GM23338 (cell line): Measurements from ENCODE around the gene CHD9. TPM values are rescaled to one million over a fixed set of nuclear protein-coding genes. Genes with fewer than 3 reads are reported as not detected.

ENCODE experiments used
- ATAC-seq: fragments of 200-7000 bp; cut with Tn5 transposase; 3 replicates; pipeline ENCODE4 v1.9.1; 2020
- DNase-seq: peaks from one replicate; pipeline ENCODE4 v3.0.0-alpha.2; 2015; ENCODE audit warnings: low spot score
- H2AFZ ChIP-seq: fragments of 200-600 bp; sonication (generic); 2 replicates; pipeline ENCODE4 v1.8.0; 2016; ENCODE audit warnings: antibody characterized with exemption, mild to moderate bottlenecking, moderate library complexity
- H3F3A ChIP-seq: fragments of 200-600 bp; sonication (generic); replicated peaks from 2 replicates; pipeline ENCODE4 v1.8.0; 2017; ENCODE audit warnings: antibody characterized with exemption, mixed run types, low read depth
- H3K27ac ChIP-seq: fragments of 200-600 bp; sonication (generic); 2 replicates; pipeline ENCODE4 v1.6.1; 2016; ENCODE audit warnings: low read depth
- H3K27me3 ChIP-seq: fragments of 200-600 bp; sonication (generic); 2 replicates; pipeline ENCODE4 v1.8.0; 2016; ENCODE audit warnings: mild to moderate bottlenecking, mixed run types, moderate library complexity; ENCODE audit not compliant: insufficient read depth
- H3K36me3 ChIP-seq: fragments of 200-600 bp; sonication (generic); 2 replicates; pipeline ENCODE4 v1.8.0; 2016; ENCODE audit warnings: mild to moderate bottlenecking; ENCODE audit not compliant: insufficient read depth
- H3K4me1 ChIP-seq: fragments of 200-600 bp; sonication (generic); 2 replicates; pipeline ENCODE4 v1.8.0; 2016; ENCODE audit warnings: mild to moderate bottlenecking, moderate library complexity; ENCODE audit not compliant: insufficient read depth
- H3K4me2 ChIP-seq: fragments of 200-600 bp; sonication (generic); 2 replicates; pipeline ENCODE4 v1.7.1; 2017; ENCODE audit warnings: mixed run types
- H3K4me3 ChIP-seq: fragments of 200-600 bp; sonication (generic); 2 replicates; pipeline ENCODE4 v1.6.1; 2016; ENCODE audit warnings: mixed run types
- H3K79me2 ChIP-seq: fragments of 200-600 bp; sonication (generic); replicated peaks from 2 replicates; pipeline ENCODE4 v1.8.0; 2017; ENCODE audit warnings: mild to moderate bottlenecking; ENCODE audit not compliant: insufficient read depth
- H3K9me2 ChIP-seq: fragments of 200-600 bp; sonication (generic); 2 replicates; pipeline ENCODE4 v1.8.0; 2017; ENCODE audit not compliant: insufficient read depth
- H4K20me1 ChIP-seq: fragments of 200-600 bp; sonication (generic); replicated peaks from 2 replicates; pipeline ENCODE4 v1.8.0; 2017; ENCODE audit warnings: mild to moderate bottlenecking; ENCODE audit not compliant: insufficient read depth
- H3K27ac Mint-ChIP-seq: 2 replicates; pipeline ENCODE4 v1.8.0; 2020; ENCODE audit warnings: inconsistent platforms, mild to moderate bottlenecking, moderate library complexity, mixed read lengths
- H3K27me3 Mint-ChIP-seq: 3 replicates; pipeline ENCODE4 v1.8.0; 2022; ENCODE audit warnings: low read depth, mild to moderate bottlenecking, moderate library complexity, mixed read lengths, inconsistent platforms; ENCODE audit not compliant: insufficient read depth, poor library complexity
- H3K36me3 Mint-ChIP-seq: 3 replicates; pipeline ENCODE4 v1.8.0; 2021; ENCODE audit warnings: low read depth, mild to moderate bottlenecking, inconsistent platforms, moderate library complexity, mixed read lengths
- H3K4me1 Mint-ChIP-seq: 3 replicates; pipeline ENCODE4 v1.8.0; 2020; ENCODE audit warnings: mild to moderate bottlenecking, inconsistent platforms, mixed read lengths
- H3K4me3 Mint-ChIP-seq: 3 replicates; pipeline ENCODE4 v1.8.0; 2021; ENCODE audit warnings: moderate library complexity, mild to moderate bottlenecking, inconsistent platforms, mixed read lengths
- H3K9me3 Mint-ChIP-seq: 3 replicates; pipeline ENCODE4 v1.8.0; 2020; ENCODE audit warnings: moderate library complexity, mild to moderate bottlenecking, inconsistent platforms, mixed read lengths
- CREB1 ChIP-seq: fragments of 250-450 bp; sonication (Bioruptor Pico); IDR thresholded peaks from 2 replicates; pipeline ENCODE4 v1.5.0; 2020; ENCODE audit warnings: low read depth, mild to moderate bottlenecking, moderate library complexity
- CTCF ChIP-seq, 2 experiments: fragments of 200-600 bp in 1 of 2; sonication (generic) in 1 of 2; conservative IDR thresholded peaks; 2 replicates each; pipeline versions ENCODE4 v1.5.1 to v1.6.1; 2016 to 2017; ENCODE audit warnings: antibody characterized with exemption in 2 of 2, low read depth in 2 of 2, mild to moderate bottlenecking in 2 of 2, moderate library complexity in 1 of 2
- EZH2phosphoT487 ChIP-seq: fragments of 200-600 bp; sonication (generic); IDR thresholded peaks from one replicate; pipeline ENCODE4 v1.8.1; 2018; ENCODE audit warnings: antibody characterized with exemption; ENCODE audit not compliant: unreplicated experiment
- NANOG ChIP-seq: IDR thresholded peaks from 2 replicates; pipeline ENCODE4 v1.6.1; 2016; ENCODE audit warnings: antibody characterized with exemption, borderline replicate concordance
- STAT1 ChIP-seq: IDR thresholded peaks from one replicate; pipeline ENCODE4 v1.6.1; 2016; ENCODE audit warnings: antibody characterized with exemption; ENCODE audit not compliant: unreplicated experiment
- ZNF114 ChIP-seq: fragments of 250-450 bp; sonication (Bioruptor Pico); IDR thresholded peaks from 2 replicates; pipeline ENCODE4 v1.5.0; 2020; ENCODE audit warnings: mild to moderate bottlenecking, moderate library complexity
- ZNF462 ChIP-seq: fragments of 250-450 bp; sonication (Bioruptor Pico); IDR thresholded peaks from 2 replicates; pipeline ENCODE4 v1.5.0; 2020; ENCODE audit warnings: mild to moderate bottlenecking, moderate library complexity
- polyA plus RNA-seq: library from polyadenylated mRNA; unstranded; fragments of >200 nt; fragmentation: Nextera tagmentation; extraction: Ambion mirVana; gene quantifications from 2 replicates; pipeline ENCODE4 v1.2.1, GENCODE V29; 2016
- total RNA-seq: library from RNA; depleted of rRNA; stranded (reverse); fragments of >200 nt; shearing (Covaris generic); gene quantifications from 2 replicates; pipeline ENCODE4 v1.2.3, GENCODE V29; 2014

Gene CHD9
- total and polyA plus RNA-seq, 2 experiments from 2014 or later = 18.8 to 46.6 TPM

GRCh38 chr16:53337294-53337693 is 282.5 kb downstream of the CHD9 start (continued):
- TF ChIP-seq ZNF462 (no peak), CTCF (conservative IDR thresholded peaks at IDR 0.05; ENCODE audit: low read depth in 2 of 2) (no peak), ZNF114 (no peak), CREB1 (CRISPR knock-in tag) (no peak), NANOG (no peak)

- Histone ChIP-seq H3K4me2 (no peak overlapping the region), H3K4me1 (no peaks in the 10 kb centered on the region), H4K20me1 (no peaks in the 10 kb centered on the region), H2AFZ (no peak overlapping the region), H3F3A (no peaks in the 10 kb centered on the region), H3K9me2 (no peaks in the 10 kb centered on the region), H3K4me3 (no peak overlapping the region), H3K79me2 (no peaks in the 10 kb centered on the region), H3K27me3 (no peaks in the 10 kb centered on the region), H3K27ac (no peak overlapping the region), H3K36me3 (no peaks in the 10 kb centered on the region)
- no peak for DNase-seq
- no peak overlapping the region for H3K4me3 Mint-ChIP-seq
- peaks cover 5% of the 10 kb centered on the region; the same call in 2 of the 3 replicates for H3K4me1 Mint-ChIP-seq
- H3K27me3 Mint-ChIP-seq = no peaks in the 10 kb centered on the region
- H3K9me3 Mint-ChIP-seq = peaks cover 5% of the 10 kb centered on the region; the same call in 2 of the 3 replicates
- no peak for ATAC-seq
- H3K36me3 Mint-ChIP-seq = no peaks in the 10 kb centered on the region
- H3K27ac Mint-ChIP-seq = no peak overlapping the region
- TF ChIP-seq ZNF462 (no peak), CREB1 (CRISPR knock-in tag) (no peak), STAT1 (no peak), EZH2phosphoT487 (no peak)
Measured at GRCh38 chr16:53341792-53342191, 287.0 kb downstream of the CHD9 start.
